HCT116 (cell line): Measurements from ENCODE around the gene PRKAG2.

Experiments
- EZH2phosphoT487 ChIP-seq: fragments of 200-600 bp; IDR thresholded peaks from 2 replicates; pipeline ENCODE4 v1.6.1; 2018; ENCODE audit warnings: antibody characterized with exemption, borderline replicate concordance
- POLR2A ChIP-seq: IDR thresholded peaks from 2 replicates; pipeline ENCODE4 v1.7.0; 2011; ENCODE audit warnings: borderline replicate concordance; ENCODE audit not compliant: insufficient read depth, insufficient read length; ENCODE audit errors: extremely low read depth
- SP1 ChIP-seq: IDR thresholded peaks from 2 replicates; pipeline ENCODE4 v1.6.1; 2012; ENCODE audit warnings: low read depth
- SRF ChIP-seq: IDR thresholded peaks from 2 replicates; pipeline ENCODE4 v1.6.1; 2012; ENCODE audit warnings: low read depth
- TCF7L2 ChIP-seq: IDR thresholded peaks from 2 replicates; pipeline ENCODE4 v1.7.0; 2011; ENCODE audit warnings: borderline replicate concordance, inconsistent platforms; ENCODE audit not compliant: insufficient read depth, insufficient read length; ENCODE audit errors: extremely low read depth
- TF ChIP-seq, protein P1 (sequence below), 3 experiments: fragments of 200-600 bp in 1 of 3; sonication (generic) in 1 of 3; IDR thresholded peaks in 2 of 3; conservative IDR thresholded peaks in 1 of 3; 2 replicates each; pipeline ENCODE4 v1.5.1; 2012 to 2017; ENCODE audit warnings: low read depth in 2 of 3, low read length in 2 of 3, antibody characterized with exemption in 1 of 3, borderline replicate concordance in 1 of 3, control low read depth in 1 of 3, mild to moderate bottlenecking in 1 of 3, mixed read lengths in 1 of 3, mixed run types in 1 of 3, moderate library complexity in 1 of 3; ENCODE audit not compliant: insufficient read depth in 1 of 3

DNA sequence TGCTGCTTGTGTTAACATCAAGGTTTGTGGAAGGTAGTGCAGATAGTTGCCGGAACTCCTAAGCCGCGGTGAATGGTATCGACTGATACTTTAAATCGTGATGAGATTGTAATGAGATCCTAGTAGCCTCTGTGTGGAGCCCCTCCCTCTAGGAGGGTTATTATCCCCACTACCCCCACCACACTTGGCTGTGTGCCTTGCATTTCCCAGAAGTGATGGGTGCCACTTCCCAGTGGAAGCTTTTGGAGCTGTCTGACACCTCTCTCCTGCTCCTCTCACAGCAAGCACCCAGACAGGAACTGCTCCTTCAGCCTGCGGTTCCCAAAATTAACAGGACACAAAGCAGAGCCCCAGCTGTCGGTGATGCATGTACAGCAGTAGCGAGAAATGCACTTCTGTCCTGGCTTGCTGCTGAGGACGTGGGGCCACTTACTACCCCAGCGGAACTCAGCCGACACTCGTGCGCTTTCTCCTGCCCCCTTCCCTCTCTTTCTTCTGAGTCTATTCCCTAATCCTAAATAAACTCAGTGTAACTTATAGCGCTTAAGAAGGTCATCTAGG is 52.5 kb downstream of the PRKAG2 start:
- TF ChIP-seq, protein P1, sequence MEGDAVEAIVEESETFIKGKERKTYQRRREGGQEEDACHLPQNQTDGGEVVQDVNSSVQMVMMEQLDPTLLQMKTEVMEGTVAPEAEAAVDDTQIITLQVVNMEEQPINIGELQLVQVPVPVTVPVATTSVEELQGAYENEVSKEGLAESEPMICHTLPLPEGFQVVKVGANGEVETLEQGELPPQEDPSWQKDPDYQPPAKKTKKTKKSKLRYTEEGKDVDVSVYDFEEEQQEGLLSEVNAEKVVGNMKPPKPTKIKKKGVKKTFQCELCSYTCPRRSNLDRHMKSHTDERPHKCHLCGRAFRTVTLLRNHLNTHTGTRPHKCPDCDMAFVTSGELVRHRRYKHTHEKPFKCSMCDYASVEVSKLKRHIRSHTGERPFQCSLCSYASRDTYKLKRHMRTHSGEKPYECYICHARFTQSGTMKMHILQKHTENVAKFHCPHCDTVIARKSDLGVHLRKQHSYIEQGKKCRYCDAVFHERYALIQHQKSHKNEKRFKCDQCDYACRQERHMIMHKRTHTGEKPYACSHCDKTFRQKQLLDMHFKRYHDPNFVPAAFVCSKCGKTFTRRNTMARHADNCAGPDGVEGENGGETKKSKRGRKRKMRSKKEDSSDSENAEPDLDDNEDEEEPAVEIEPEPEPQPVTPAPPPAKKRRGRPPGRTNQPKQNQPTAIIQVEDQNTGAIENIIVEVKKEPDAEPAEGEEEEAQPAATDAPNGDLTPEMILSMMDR (IDR thresholded peaks at IDR 0.05 in 2 of 3, conservative IDR thresholded peaks at IDR 0.05 in 1 of 3; ENCODE audit: borderline replicate concordance in 1 of 3, insufficient read depth in 1 of 3, low read depth in 2 of 3, low read length in 2 of 3): no peak
- no peak for TF ChIP-seq TCF7L2
- TF ChIP-seq SP1: no peak
- no peak for TF ChIP-seq POLR2A
- TF ChIP-seq SRF: no peak
- no peak for TF ChIP-seq EZH2phosphoT487
